ENCODE data around the gene CCDC60. TPM values are rescaled to one million over a fixed set of nuclear protein-coding genes. Genes with fewer than 3 reads are reported as not detected.

CCDC60 gene
- total and polyA plus RNA-seq, 12 donors: not detected

GRCh38 chr12:119369161-119369560 lies 34.6 kb downstream of the CCDC60 start:
- no peaks in the 10 kb centered on the region for H3K27me3 ChIP-seq
- H3K4me1 ChIP-seq (replicated peaks in 1 of 2): no peaks in the 10 kb centered on the region
- no peak for DNase-seq
- H3K4me3 ChIP-seq: no peak overlapping the region
- no peak overlapping the region for H3K27ac ChIP-seq
- intact Hi-C loops (cut with DNase I): no loop called here
- no peak for TF ChIP-seq POLR2A (IDR thresholded peaks at IDR 0.05)
- TF ChIP-seq CTCF (IDR thresholded peaks at IDR 0.05): no peak
- WGBS, 4 donors: 69 to 79% (median 73%) methylated on average over 3 of the region's 3 CpGs
- H3K9me3 ChIP-seq (replicated peaks in 1 of 3): no peaks in the 10 kb centered on the region
- H3K36me3 ChIP-seq (replicated peaks in 1 of 2): no peaks in the 10 kb centered on the region

- intact Hi-C loops (cut with DNase I): no loop called here
- DNase-seq: peak in 1 of 7 donors; percentile 14
Observed at GRCh38 chr12:119369907-119370546, 35.5 kb downstream of the CCDC60 start.

GRCh38 chr12:119372540-119372939 lies 38.0 kb downstream of the CCDC60 start:
- Histone ChIP-seq H3K36me3 (replicated peaks in 1 of 2) (no peaks in the 10 kb centered on the region), H3K4me3 (no peak overlapping the region), H3K27ac (no peak overlapping the region), H3K9me3 (replicated peaks in 1 of 3) (no peaks in the 10 kb centered on the region), H3K27me3 (no peaks in the 10 kb centered on the region), H3K4me1 (replicated peaks in 1 of 2) (no peaks in the 10 kb centered on the region)
- 62 to 75% (median 71%) methylated on average over 7 of the region's 7 CpGs for WGBS, 4 donors
- intact Hi-C loops (cut with DNase I): no loop called here
- no peak for DNase-seq
- no peak for TF ChIP-seq CTCF (IDR thresholded peaks at IDR 0.05)
- TF ChIP-seq POLR2A (IDR thresholded peaks at IDR 0.05): no peak

More at GRCh38 chr12:119369907-119370546, 35.5 kb downstream of the CCDC60 start:
- Histone ChIP-seq H3K27me3 (no peaks in the 10 kb centered on the region), H3K9me3 (replicated peaks in 1 of 3) (no peaks in the 10 kb centered on the region), H3K27ac (no peak overlapping the region), H3K4me3 (no peak overlapping the region), H3K4me1 (replicated peaks in 1 of 2) (no peaks in the 10 kb centered on the region), H3K36me3 (replicated peaks in 1 of 2) (no peaks in the 10 kb centered on the region)
- 65 to 76% (median 70%) methylated on average over 10 of the region's 10 CpGs for WGBS, 4 donors
- TF ChIP-seq CTCF (IDR thresholded peaks at IDR 0.05) (no peak), POLR2A (IDR thresholded peaks at IDR 0.05) (no peak)

GRCh38 chr12:119373001-119373400 lies 38.5 kb downstream of the CCDC60 start:
- Histone ChIP-seq H3K27me3 (no peaks in the 10 kb centered on the region), H3K36me3 (replicated peaks in 1 of 2) (no peaks in the 10 kb centered on the region), H3K4me3 (no peak overlapping the region), H3K9me3 (replicated peaks in 1 of 3) (no peaks in the 10 kb centered on the region), H3K27ac (no peak overlapping the region), H3K4me1 (replicated peaks in 1 of 2) (no peaks in the 10 kb centered on the region)
- TF ChIP-seq CTCF (IDR thresholded peaks at IDR 0.05): no peak
- TF ChIP-seq POLR2A (IDR thresholded peaks at IDR 0.05): no peak
- 52 to 62% (median 57%) methylated on average over 3 of the region's 3 CpGs for WGBS, 4 donors
- no peak for DNase-seq
- intact Hi-C loops (cut with DNase I): no loop called here

Data from adrenal gland (tissue), 12 donors.